Suprapubic skin (tissue), 4 donors: ENCODE data around the gene SLC2A8.

Source experiments
- CTCF ChIP-seq, 2 donors: fragments of 200-600 bp in 1 of 2; fragments of 450-650 bp in 1 of 2; sonication (generic) in 1 of 2; IDR thresholded peaks; one replicate each; pipeline ENCODE4 v1.5.1; 2016 to 2019; ENCODE audit warnings: antibody characterized with exemption in 2 of 2, mild to moderate bottlenecking in 1 of 2, moderate library complexity in 1 of 2
- POLR2A ChIP-seq, 2 donors: fragments of 450-650 bp; IDR thresholded peaks; one replicate each; pipeline ENCODE4 v1.6.1; 2017; ENCODE audit warnings: antibody characterized with exemption in 2 of 2, mild to moderate bottlenecking in 2 of 2, moderate library complexity in 2 of 2
- POLR2AphosphoS5 ChIP-seq, 3 donors: sonication (generic); formaldehyde crosslinking; IDR thresholded peaks; one replicate each; pipeline ENCODE4 v1.6.1; 2017; ENCODE audit warnings: antibody characterized with exemption in 3 of 3

GRCh38 chr9:127396253-127396807 lies 639 bp upstream of the SLC2A8 start:
- TF ChIP-seq CTCF (IDR thresholded peaks at IDR 0.05) (no peak), POLR2A (IDR thresholded peaks at IDR 0.05) (no peak), POLR2AphosphoS5 (IDR thresholded peaks at IDR 0.05) (peak in 1 of 3 donors; percentile 7)
